ENCODE results near the gene KRTAP12-3.

DNA sequence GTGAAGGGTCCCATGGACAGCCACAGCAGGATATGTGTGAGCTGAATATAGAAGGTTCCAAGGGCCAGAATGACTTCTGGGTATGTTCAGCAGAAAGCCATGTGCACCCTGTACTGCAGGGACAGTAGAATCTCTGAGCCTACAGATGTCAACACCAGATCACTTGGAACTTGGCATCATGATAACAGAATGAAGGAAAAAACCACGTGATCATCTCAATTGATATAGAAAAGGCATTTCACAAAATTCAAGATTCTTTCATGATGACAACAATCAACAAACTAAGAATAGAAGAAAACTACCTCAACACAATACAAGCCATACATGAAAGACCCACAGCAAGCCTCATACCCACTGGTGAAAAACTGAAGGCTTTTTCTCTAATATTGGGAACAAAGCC is 9.9 kb downstream of the KRTAP12-3 start:
- TF ChIP-seq GATA2 (IDR thresholded peaks at IDR 0.05; ENCODE audit: low read depth, low read length) = no peak
- no peak for TF ChIP-seq GATA3 (IDR thresholded peaks at IDR 0.05; ENCODE audit: low read depth, low read length)
